NCI-H128 (cell line): Measurements from ENCODE around the gene MYO1G.

Experiments used
- DNase-seq: peaks from one replicate; lab custom pipeline; 2025; ENCODE audit not compliant: unreplicated experiment; lab: John Stamatoyannopoulos, UW

MYO1G gene

GRCh38 chr7:44967571-44968446 lies 11.0 kb downstream of the MYO1G start:
- no peak for DNase-seq

- no peak for DNase-seq
Measured at GRCh38 chr7:44966731-44967538, 11.9 kb downstream of the MYO1G start.

GRCh38 chr7:44965937-44966730 lies 12.7 kb downstream of the MYO1G start:
- no peak for DNase-seq

- no peak for DNase-seq
Measured at GRCh38 chr7:44965441-44965903, 13.3 kb downstream of the MYO1G start.

GRCh38 chr7:44964831-44965440 lies 13.9 kb downstream of the MYO1G start:
- DNase-seq, result no peak

- no peak for DNase-seq
Measured at GRCh38 chr7:44964384-44964830, 14.4 kb downstream of the MYO1G start.

GRCh38 chr7:44963364-44964290 lies 15.2 kb downstream of the MYO1G start:
- DNase-seq, result no peak

- no peak for DNase-seq
Measured at GRCh38 chr7:44962483-44963251, 16.1 kb downstream of the MYO1G start.

GRCh38 chr7:44961844-44962482 lies 16.9 kb downstream of the MYO1G start:
- no peak for DNase-seq

GRCh38 chr7:44960011-44960580 lies 18.7 kb downstream of the MYO1G start:
- DNase-seq, result no peak

- DNase-seq, result no peak
Measured at GRCh38 chr7:44959433-44959951, 19.3 kb downstream of the MYO1G start.

GRCh38 chr7:44958645-44959344 lies 20.0 kb downstream of the MYO1G start:
- no peak for DNase-seq

- no peak for DNase-seq
Measured at GRCh38 chr7:44956157-44956766, 22.6 kb downstream of the MYO1G start.

- DNase-seq, result no peak
Measured at GRCh38 chr7:44955733-44956132, 23.1 kb downstream of the MYO1G start.

GRCh38 chr7:44953156-44953555 lies 25.7 kb downstream of the MYO1G start:
- no peak for DNase-seq

GRCh38 chr7:44949303-44949702 lies 29.5 kb downstream of the MYO1G start:
- DNase-seq, result no peak

GRCh38 chr7:44945479-44945878 lies 33.3 kb downstream of the MYO1G start:
- DNase-seq, result no peak
